PC-3 (cell line): ENCODE measurements around the gene CD79A. TPM values are rescaled to one million over a fixed set of nuclear protein-coding genes. Genes with fewer than 3 reads are reported as not detected.

Source experiments
- ATAC-seq: fragments of 200-7000 bp; cut with Tn5 transposase; 2 replicates; pipeline ENCODE4 v1.9.1; 2020; ENCODE audit warnings: mild to moderate bottlenecking, moderate library complexity
- BruUV-seq: library from RNA; stranded (reverse); fragments of 400-500 nt; replicated peaks from 2 replicates; lab custom pipeline; 2021; lab: Mats Ljungman, UMichigan
- CTCF ChIA-PET: fragments of 300-600 bp; sonication (Branson Sonifier 250); formaldehyde crosslinking; loops from one replicate; lab custom pipeline; 2022; ENCODE audit warnings: antibody characterized with exemption; lab: Charles Lee
- POLR2A ChIA-PET: fragments of 300-600 bp; sonication (Branson Sonifier 250); formaldehyde crosslinking; loops from one replicate; lab custom pipeline; 2022; ENCODE audit warnings: antibody characterized with exemption; ENCODE audit not compliant: unreplicated experiment; lab: Charles Lee
- DNase-seq: peaks from one replicate; pipeline ENCODE4 v3.0.0-alpha.2; 2015
- H2AFZ ChIP-seq: fragments of 300-600 bp; sonication (generic); 2 replicates; pipeline ENCODE4 v1.6.0; 2016; ENCODE audit warnings: antibody characterized with exemption, low read length
- H3F3A ChIP-seq: fragments of 300-600 bp; sonication (generic); one replicate; pipeline ENCODE4 v1.6.0; 2017; ENCODE audit warnings: antibody characterized with exemption, low read length, control low read depth, mild to moderate bottlenecking; ENCODE audit not compliant: unreplicated experiment
- H3K27ac ChIP-seq: fragments of 300-600 bp; sonication (generic); 2 replicates; pipeline ENCODE4 v1.5.1; 2016; ENCODE audit warnings: mild to moderate bottlenecking, low read length
- H3K27me3 ChIP-seq: fragments of 300-600 bp; sonication (generic); 2 replicates; pipeline ENCODE4 v1.6.1; 2016; ENCODE audit warnings: low read length, mixed read lengths
- H3K36me3 ChIP-seq: fragments of 300-600 bp; sonication (generic); 2 replicates; pipeline ENCODE4 v1.6.1; 2016; ENCODE audit warnings: low read depth, mixed run types, low read length, mixed read lengths
- H3K4me1 ChIP-seq: fragments of 300-600 bp; sonication (generic); 2 replicates; pipeline ENCODE4 v1.5.1; 2016; ENCODE audit warnings: low read length; ENCODE audit not compliant: insufficient read depth
- H3K4me2 ChIP-seq: fragments of 300-600 bp; sonication (generic); 2 replicates; pipeline ENCODE4 v1.6.0; 2016; ENCODE audit warnings: low read length
- H3K4me3 ChIP-seq: fragments of 300-600 bp; sonication (generic); 2 replicates; pipeline ENCODE4 v1.5.1; 2016; ENCODE audit warnings: mild to moderate bottlenecking, low read length, mixed read lengths
- H3K79me2 ChIP-seq: fragments of 300-600 bp; sonication (generic); 2 replicates; pipeline ENCODE4 v1.6.1; 2017; ENCODE audit warnings: low read length, mixed read lengths
- H3K9ac ChIP-seq: fragments of 300-600 bp; sonication (generic); 2 replicates; pipeline ENCODE4 v1.6.0; 2016; ENCODE audit warnings: mild to moderate bottlenecking, low read length
- H3K9me2 ChIP-seq: fragments of 300-600 bp; sonication (generic); replicated peaks from 2 replicates; pipeline ENCODE4 v1.6.1; 2016; ENCODE audit warnings: mixed run types, low read length, mixed read lengths
- H3K9me3 ChIP-seq: fragments of 300-600 bp; sonication (generic); 2 replicates; pipeline ENCODE4 v1.6.1; 2016; ENCODE audit warnings: low read length, mixed read lengths
- H4K20me1 ChIP-seq: fragments of 300-600 bp; sonication (generic); 2 replicates; pipeline ENCODE4 v1.6.1; 2016; ENCODE audit warnings: low read length, mixed read lengths
- CTCF ChIP-seq: fragments of 300-600 bp; sonication (generic); conservative IDR thresholded peaks from 2 replicates; pipeline ENCODE4 v1.5.1; 2017; ENCODE audit warnings: antibody characterized with exemption, low read depth, mild to moderate bottlenecking, low read length
- EZH2 ChIP-seq: fragments of 300-600 bp; sonication (generic); IDR thresholded peaks from one replicate; pipeline ENCODE4 v1.6.1; 2017; ENCODE audit warnings: antibody characterized with exemption, mild to moderate bottlenecking, low read length; ENCODE audit not compliant: unreplicated experiment
- EZH2phosphoT487 ChIP-seq: fragments of 300-600 bp; sonication (generic); IDR thresholded peaks from 2 replicates; pipeline ENCODE4 v1.6.1; 2018; ENCODE audit warnings: mild to moderate bottlenecking, antibody characterized with exemption, low read length, borderline replicate concordance
- intact Hi-C: fragments of 100-400 bp; cut with micrococcal nuclease; formaldehyde crosslinking; loops from 2 replicates; pipeline ENCODE4 v1.9.0; 2023
- total RNA-seq: library from RNA; depleted of rRNA; stranded (reverse); fragments of >200 nt; gene quantifications from 2 replicates; pipeline ENCODE4 v1.2.3, GENCODE V29; 2014

CD79A gene
- total RNA-seq, 1 experiment from 2014 or later = 0.11 TPM

GRCh38 chr19:41883821-41884733 lies 7.0 kb downstream of the CD79A start:
- Histone ChIP-seq H3K4me3 (peak overlapping the region; percentile 98), H3K9me2 (no peaks in the 10 kb centered on the region), H3K9ac (peak overlapping the region; percentile 93), H3K79me2 (peaks cover 45% of the 10 kb centered on the region), H3K4me1 (peaks cover 32% of the 10 kb centered on the region), H3K27me3 (no peaks in the 10 kb centered on the region), H3K27ac (peak overlapping the region; percentile 25), H3F3A (no peaks in the 10 kb centered on the region), H2AFZ (peak overlapping the region; percentile 86), H3K4me2 (peak overlapping the region; percentile 98), H3K9me3 (no peaks in the 10 kb centered on the region), H4K20me1 (no peaks in the 10 kb centered on the region), H3K36me3 (peaks cover under 1% of the 10 kb centered on the region; the same call in 1 of the 2 replicates)
- ChIA-PET CTCF (no interaction called here), POLR2A (interaction anchor here (0.6 kb wide), 2 partner anchors 24 to 66 kb away, joined by 4 to 14 read pairs; partner anchors contain the start of gene RPS19)
- intact Hi-C loops = no loop called here
- peak; percentile 95 for DNase-seq
- TF ChIP-seq EZH2 = no peak
- no peak for TF ChIP-seq EZH2phosphoT487
- no peak for TF ChIP-seq CTCF
- peak; percentile 74 for ATAC-seq
- BruUV-seq = TSS peak; percentile 89

- Histone ChIP-seq H3K4me1 (peaks cover 32% of the 10 kb centered on the region), H3K9ac (peak overlapping the region; percentile 73), H3K79me2 (peaks cover 45% of the 10 kb centered on the region), H4K20me1 (no peaks in the 10 kb centered on the region), H3K4me3 (peak overlapping the region; percentile 41), H3K9me3 (no peaks in the 10 kb centered on the region), H3K27ac (peak overlapping the region; percentile 87), H2AFZ (no peak overlapping the region), H3K4me2 (peak overlapping the region; percentile 82), H3K9me2 (no peaks in the 10 kb centered on the region), H3K27me3 (no peaks in the 10 kb centered on the region), H3K36me3 (peaks cover 6% of the 10 kb centered on the region), H3F3A (no peaks in the 10 kb centered on the region)
- TF ChIP-seq CTCF (no peak), EZH2phosphoT487 (no peak), EZH2 (no peak)
- DNase-seq (no peak), ATAC-seq (no peak; the same call in 1 of the 2 replicates)
- POLR2A ChIA-PET = interaction anchor here (0.5 kb wide), 1 partner anchor 12 kb away, joined by 8 read pairs; no protein-coding TSS in a partner anchor
- CTCF ChIA-PET = interaction anchor here (0.9 to 1.6 kb wide), 2 partner anchors 43 to 50 kb away, joined by 3 to 4 read pairs; no protein-coding TSS in a partner anchor
- intact Hi-C loops = loop anchor here (5.0 kb wide), 2 partner anchors 50 to 70 kb away; partner anchors contain the start of gene RABAC1
- BruUV-seq = no TSS peak
These were observed 10.0 kb downstream of the CD79A start for GRCh38 chr19:41886761-41887710.
